ENCODE measurements around the gene RGS5. TPM values are rescaled to one million over a fixed set of nuclear protein-coding genes. Genes with fewer than 3 reads are reported as not detected.

RGS5 gene
- total and polyA plus RNA-seq, 2 experiments from 2014 or later = 23.4 to 48.3 TPM

DNA sequence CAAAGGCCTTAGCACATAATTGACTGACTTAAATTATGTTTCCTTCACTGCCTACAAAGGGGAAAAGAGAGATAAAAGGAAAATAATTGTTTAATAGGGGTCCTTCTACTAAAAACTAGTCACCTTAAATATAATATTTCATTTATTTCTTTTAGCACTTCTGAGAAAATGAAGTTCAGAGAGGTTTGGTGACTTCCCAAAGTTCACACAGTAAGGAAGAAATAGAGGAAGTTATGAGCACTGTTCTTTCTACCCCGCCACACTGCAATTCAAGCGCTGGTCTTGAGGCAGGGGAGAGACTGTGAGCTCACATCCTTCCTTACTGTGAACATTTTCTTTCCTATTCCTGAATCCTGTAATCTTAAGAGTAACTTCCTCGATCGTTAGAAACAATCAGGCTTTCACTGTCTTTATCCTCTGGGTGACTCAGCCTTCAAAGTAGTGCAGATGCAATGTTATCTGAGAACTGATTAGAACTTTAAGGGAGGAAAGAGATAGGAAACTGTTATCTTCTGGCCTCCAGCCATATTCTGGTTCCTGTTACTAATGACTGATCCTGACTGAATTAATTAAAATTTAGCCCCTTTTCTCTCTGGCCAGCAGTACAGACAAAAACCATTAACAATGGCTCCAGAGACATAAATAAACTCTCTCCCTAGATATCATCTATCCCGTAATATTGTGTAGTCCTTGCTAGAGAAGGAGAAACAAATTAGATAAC is 6.8 kb downstream of the RGS5 start:
- peaks cover 5% of the 10 kb centered on the region; the same call in 1 of the 2 replicates for H3K9me2 ChIP-seq (ENCODE audit: insufficient read depth)
- TF ChIP-seq JUNB (IDR thresholded peaks at IDR 0.05; ENCODE audit: unreplicated experiment) = no peak
- TF ChIP-seq, protein P1, sequence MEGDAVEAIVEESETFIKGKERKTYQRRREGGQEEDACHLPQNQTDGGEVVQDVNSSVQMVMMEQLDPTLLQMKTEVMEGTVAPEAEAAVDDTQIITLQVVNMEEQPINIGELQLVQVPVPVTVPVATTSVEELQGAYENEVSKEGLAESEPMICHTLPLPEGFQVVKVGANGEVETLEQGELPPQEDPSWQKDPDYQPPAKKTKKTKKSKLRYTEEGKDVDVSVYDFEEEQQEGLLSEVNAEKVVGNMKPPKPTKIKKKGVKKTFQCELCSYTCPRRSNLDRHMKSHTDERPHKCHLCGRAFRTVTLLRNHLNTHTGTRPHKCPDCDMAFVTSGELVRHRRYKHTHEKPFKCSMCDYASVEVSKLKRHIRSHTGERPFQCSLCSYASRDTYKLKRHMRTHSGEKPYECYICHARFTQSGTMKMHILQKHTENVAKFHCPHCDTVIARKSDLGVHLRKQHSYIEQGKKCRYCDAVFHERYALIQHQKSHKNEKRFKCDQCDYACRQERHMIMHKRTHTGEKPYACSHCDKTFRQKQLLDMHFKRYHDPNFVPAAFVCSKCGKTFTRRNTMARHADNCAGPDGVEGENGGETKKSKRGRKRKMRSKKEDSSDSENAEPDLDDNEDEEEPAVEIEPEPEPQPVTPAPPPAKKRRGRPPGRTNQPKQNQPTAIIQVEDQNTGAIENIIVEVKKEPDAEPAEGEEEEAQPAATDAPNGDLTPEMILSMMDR (conservative IDR thresholded peaks at IDR 0.05; ENCODE audit: low read depth in 2 of 2) = no peak
- TF ChIP-seq ZNF462 (CRISPR knock-in tag; IDR thresholded peaks at IDR 0.05) = no peak
- TF ChIP-seq NANOG (IDR thresholded peaks at IDR 0.05; ENCODE audit: borderline replicate concordance) = no peak
- TF ChIP-seq ZNF114 (CRISPR knock-in tag; IDR thresholded peaks at IDR 0.05) = no peak
- no peak for TF ChIP-seq EZH2phosphoT487 (IDR thresholded peaks at IDR 0.05; ENCODE audit: unreplicated experiment)
- TF ChIP-seq POLR2AphosphoS5 (IDR thresholded peaks at IDR 0.05; ENCODE audit: low read depth) = no peak
- TF ChIP-seq EZH2 (IDR thresholded peaks at IDR 0.05; ENCODE audit: low read depth, unreplicated experiment) = no peak
- TF ChIP-seq, protein P2, sequence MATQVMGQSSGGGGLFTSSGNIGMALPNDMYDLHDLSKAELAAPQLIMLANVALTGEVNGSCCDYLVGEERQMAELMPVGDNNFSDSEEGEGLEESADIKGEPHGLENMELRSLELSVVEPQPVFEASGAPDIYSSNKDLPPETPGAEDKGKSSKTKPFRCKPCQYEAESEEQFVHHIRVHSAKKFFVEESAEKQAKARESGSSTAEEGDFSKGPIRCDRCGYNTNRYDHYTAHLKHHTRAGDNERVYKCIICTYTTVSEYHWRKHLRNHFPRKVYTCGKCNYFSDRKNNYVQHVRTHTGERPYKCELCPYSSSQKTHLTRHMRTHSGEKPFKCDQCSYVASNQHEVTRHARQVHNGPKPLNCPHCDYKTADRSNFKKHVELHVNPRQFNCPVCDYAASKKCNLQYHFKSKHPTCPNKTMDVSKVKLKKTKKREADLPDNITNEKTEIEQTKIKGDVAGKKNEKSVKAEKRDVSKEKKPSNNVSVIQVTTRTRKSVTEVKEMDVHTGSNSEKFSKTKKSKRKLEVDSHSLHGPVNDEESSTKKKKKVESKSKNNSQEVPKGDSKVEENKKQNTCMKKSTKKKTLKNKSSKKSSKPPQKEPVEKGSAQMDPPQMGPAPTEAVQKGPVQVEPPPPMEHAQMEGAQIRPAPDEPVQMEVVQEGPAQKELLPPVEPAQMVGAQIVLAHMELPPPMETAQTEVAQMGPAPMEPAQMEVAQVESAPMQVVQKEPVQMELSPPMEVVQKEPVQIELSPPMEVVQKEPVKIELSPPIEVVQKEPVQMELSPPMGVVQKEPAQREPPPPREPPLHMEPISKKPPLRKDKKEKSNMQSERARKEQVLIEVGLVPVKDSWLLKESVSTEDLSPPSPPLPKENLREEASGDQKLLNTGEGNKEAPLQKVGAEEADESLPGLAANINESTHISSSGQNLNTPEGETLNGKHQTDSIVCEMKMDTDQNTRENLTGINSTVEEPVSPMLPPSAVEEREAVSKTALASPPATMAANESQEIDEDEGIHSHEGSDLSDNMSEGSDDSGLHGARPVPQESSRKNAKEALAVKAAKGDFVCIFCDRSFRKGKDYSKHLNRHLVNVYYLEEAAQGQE (IDR thresholded peaks at IDR 0.05; ENCODE audit: unreplicated experiment) = no peak
- no peak for TF ChIP-seq STAT1 (IDR thresholded peaks at IDR 0.05; ENCODE audit: unreplicated experiment)
- no peaks in the 10 kb centered on the region for H3K36me3 ChIP-seq (ENCODE audit: insufficient read depth)
- H3F3A ChIP-seq (replicated peaks; ENCODE audit: low read depth) = no peaks in the 10 kb centered on the region
- H3K27ac ChIP-seq (ENCODE audit: low read depth) = no peak overlapping the region
- no peak for DNase-seq (ENCODE audit: low spot score)
- H3K4me3 ChIP-seq = no peak overlapping the region
- peaks cover 30% of the 10 kb centered on the region for H3K79me2 ChIP-seq (replicated peaks; ENCODE audit: insufficient read depth)
- H3K4me1 ChIP-seq (ENCODE audit: insufficient read depth) = peaks cover 16% of the 10 kb centered on the region
- Mint-ChIP-seq H3K27me3 (ENCODE audit: insufficient read depth, low read depth, poor library complexity) (no peaks in the 10 kb centered on the region), H3K4me1 (peaks cover 20% of the 10 kb centered on the region), H3K4me3 (no peak overlapping the region), H3K27ac (no peak overlapping the region), H3K36me3 (ENCODE audit: low read depth) (no peaks in the 10 kb centered on the region), H3K9me3 (no peaks in the 10 kb centered on the region)
- no peaks in the 10 kb centered on the region for H4K20me1 ChIP-seq (replicated peaks; ENCODE audit: insufficient read depth)
- no peak overlapping the region for H3K4me2 ChIP-seq
- H2AFZ ChIP-seq = no peak overlapping the region
- ATAC-seq = no peak
- H3K27me3 ChIP-seq (ENCODE audit: insufficient read depth) = no peaks in the 10 kb centered on the region
